GM12878 (cell line): ENCODE measurements around the gene KIRREL3. TPM values are rescaled to one million over a fixed set of nuclear protein-coding genes. Genes with fewer than 3 reads are reported as not detected.

Source experiments
- ATAC-seq: fragments of 200-7000 bp; cut with Tn5 transposase; 3 replicates; pipeline ENCODE4 v1.9.1; 2020; ENCODE audit warnings: mild to moderate bottlenecking, moderate library complexity
- BruUV-seq: library from RNA; stranded (reverse); fragments of 400-500 nt; replicated peaks from 2 replicates; lab custom pipeline; 2021; lab: Mats Ljungman, UMichigan
- CTCF ChIA-PET: fragments of 300-600 bp; sonication (Branson Sonifier 250); formaldehyde crosslinking; extraction: SDS; loops from one replicate; lab custom pipeline; 2021; ENCODE audit warnings: inconsistent platforms; lab: Yijun Ruan, JAX
- POLR2A ChIA-PET: fragments of 350-600 bp; formaldehyde crosslinking; extraction: SDS; loops from one replicate; lab custom pipeline; 2021; ENCODE audit warnings: inconsistent platforms; lab: Charles Lee
- RAD21 ChIA-PET: fragments of 300-600 bp; sonication (Branson Sonifier 250); formaldehyde crosslinking; loops from one replicate; lab custom pipeline; 2023; ENCODE audit warnings: antibody characterized with exemption; ENCODE audit not compliant: unreplicated experiment; lab: Charles Lee
- SMC1A ChIA-PET: fragments of 300-600 bp; sonication (Branson Sonifier 250); formaldehyde crosslinking; loops from one replicate; lab custom pipeline; 2023; ENCODE audit not compliant: unreplicated experiment, uncharacterized antibody; lab: Charles Lee
- DNase-seq: peaks from one replicate; pipeline ENCODE4 v3.0.0-alpha.2; 2011; ENCODE audit warnings: low read depth, low spot score
- FAIRE-seq: peaks from 3 replicates; lab custom pipeline; 2011; peaks lifted over from hg19 to GRCh38; lab: Jason Lieb, UNC
- H2AFZ ChIP-seq: 2 replicates; pipeline ENCODE4 v1.6.0; 2011; ENCODE audit warnings: low read depth, low read length, control low read depth; ENCODE audit not compliant: control insufficient read depth
- H3K27ac ChIP-seq: 2 replicates; pipeline ENCODE4 v1.5.1; 2011; ENCODE audit warnings: control low read depth; ENCODE audit not compliant: control insufficient read depth, insufficient read depth
- H3K27me3 ChIP-seq, 2 experiments: replicated peaks in 1 of 2; 2 replicates each; pipeline versions ENCODE4 v1.6.0 to v1.6.1; 2011; ENCODE audit warnings: low read length in 1 of 2; ENCODE audit not compliant: control insufficient read depth in 2 of 2, insufficient read depth in 2 of 2
- H3K36me3 ChIP-seq, 2 experiments: 2 replicates each; pipeline ENCODE4 v1.5.1; 2011; ENCODE audit warnings: low read length in 1 of 2; ENCODE audit not compliant: control insufficient read depth in 2 of 2, insufficient read depth in 2 of 2
- H3K4me1 ChIP-seq: 2 replicates; pipeline ENCODE4 v1.6.1; 2011; ENCODE audit warnings: mild to moderate bottlenecking, low read length, moderate library complexity, mixed read lengths; ENCODE audit not compliant: control insufficient read depth, insufficient read depth
- H3K4me2 ChIP-seq: 2 replicates; pipeline ENCODE4 v1.6.0; 2011; ENCODE audit warnings: control low read depth; ENCODE audit not compliant: control insufficient read depth, insufficient read depth
- H3K4me3 ChIP-seq: fragments of 200-600 bp; sonication (generic); 2 replicates; pipeline ENCODE4 v1.5.1; 2016
- H3K79me2 ChIP-seq: 2 replicates; pipeline ENCODE4 v1.6.0; 2011; ENCODE audit warnings: low read length; ENCODE audit not compliant: control insufficient read depth, insufficient read depth
- H3K9ac ChIP-seq: 2 replicates; pipeline ENCODE4 v1.8.0; 2011; ENCODE audit warnings: low read length, control low read depth, mixed read lengths; ENCODE audit not compliant: control insufficient read depth, insufficient read depth
- H3K9me3 ChIP-seq: replicated peaks from 3 replicates; pipeline ENCODE4 v1.5.1; 2011; ENCODE audit warnings: mild to moderate bottlenecking, low read length; ENCODE audit not compliant: control insufficient read depth, insufficient read depth
- H4K20me1 ChIP-seq: 2 replicates; pipeline ENCODE4 v1.6.0; 2011; ENCODE audit not compliant: control insufficient read depth, insufficient read depth
- CREM ChIP-seq: IDR thresholded peaks from 2 replicates; pipeline ENCODE4 v1.6.1; 2014; ENCODE audit warnings: antibody characterized with exemption, low read depth
- EED ChIP-seq: sonication (generic); IDR thresholded peaks from 2 replicates; pipeline ENCODE4 v1.6.1; 2016; ENCODE audit warnings: antibody characterized with exemption, low read depth
- GABPA ChIP-seq: IDR thresholded peaks from 2 replicates; pipeline ENCODE4 v1.6.1; 2014; ENCODE audit warnings: antibody characterized with exemption, low read depth, mild to moderate bottlenecking, inconsistent platforms
- MYB ChIP-seq: fragments of 150-350 bp; IDR thresholded peaks from 2 replicates; pipeline ENCODE4 v1.6.1; 2014; ENCODE audit warnings: mild to moderate bottlenecking, low read depth, low read length, borderline replicate concordance
- NR2C2 ChIP-seq: IDR thresholded peaks from 2 replicates; pipeline ENCODE4 v1.6.1; 2011; ENCODE audit warnings: borderline replicate concordance, low read depth; ENCODE audit not compliant: control insufficient read depth, insufficient read length
- RELA ChIP-seq: fragments of 450-650 bp; IDR thresholded peaks from 2 replicates; pipeline ENCODE4 v1.8.0; 2014; ENCODE audit warnings: borderline replicate concordance; ENCODE audit not compliant: partially characterized antibody
- TCF3 ChIP-seq: IDR thresholded peaks from 2 replicates; pipeline ENCODE4 v1.6.1; 2012; ENCODE audit warnings: low read depth, mild to moderate bottlenecking, low read length, borderline replicate concordance; ENCODE audit not compliant: insufficient read depth
- ZNF24 ChIP-seq: fragments of 450-650 bp; IDR thresholded peaks from 2 replicates; pipeline ENCODE4 v1.6.1; 2017; ENCODE audit warnings: antibody characterized with exemption, mild to moderate bottlenecking
- WGBS: methylation state at CpG from one replicate; pipeline ENCODE4 v1.1.6; 2016; ENCODE audit warnings: low lambda C conversion rate; ENCODE audit not compliant: insufficient replicate concordance, insufficient coverage; ENCODE audit errors: missing lambda C conversion rate; 5-methylcytosine and 5-hydroxymethylcytosine counted together
- in situ Hi-C: fragments of 300-500 bp; cut with MboI; formaldehyde crosslinking; loops from 9 replicates; pipeline ENCODE4 v1.14.3; 2018; ENCODE audit warnings: mixed read lengths
- intact Hi-C: fragments of 100-400 bp; cut with micrococcal nuclease; formaldehyde crosslinking; loops from one replicate; pipeline ENCODE4 v1.14.2; 2022; ENCODE audit not compliant: unreplicated experiment
- polyA plus RNA-seq, 11 experiments: library from polyadenylated mRNA; depleted of rRNA in 4 of 11; unstranded in 6 of 11; stranded (reverse) in 5 of 11; fragments of >200 nt; fragmentation: Nextera tagmentation in 4 of 11; fragmentation: Illumina TruSeq in 1 of 11; extraction: Ambion mirVana in 4 of 11; extraction: Trizol in 1 of 11; gene quantifications; 1 replicate in 1 of 11; 2 replicates in 10 of 11; pipeline versions ENCODE4 v1.2.1 to v1.2.3, GENCODE V29; 2011 to 2016; ENCODE audit warnings: inconsistent platforms in 2 of 11, missing spikeins in 2 of 11, low read depth in 1 of 11
- total RNA-seq, 4 experiments: library from RNA; depleted of rRNA in 3 of 4; stranded (reverse); fragments of >200 nt in 3 of 4; fragmentation: Illumina TruSeq in 1 of 4; extraction: Trizol in 1 of 4; gene quantifications; 2 replicates each; pipeline versions ENCODE4 v1.2.1 to v1.2.3, GENCODE V29; 2013 to 2021
- TF ChIP-seq, protein P1 (sequence below): IDR thresholded peaks from 2 replicates; pipeline ENCODE4 v1.6.1; 2012; ENCODE audit warnings: low read depth, low read length, improper control_type of control experiment
- TF ChIP-seq, protein P2 (sequence below): fragments of 450-650 bp; formaldehyde crosslinking; IDR thresholded peaks from 2 replicates; pipeline ENCODE4 v1.4.0; 2020; ENCODE audit warnings: mild to moderate bottlenecking, moderate library complexity

KIRREL3 gene
- total and polyA plus RNA-seq, 10 of the 15 experiments (the other 5 are each of a cell fraction or from before 2014, with no cell fraction given) = under 0.01 TPM; not detected in 9

DNA sequence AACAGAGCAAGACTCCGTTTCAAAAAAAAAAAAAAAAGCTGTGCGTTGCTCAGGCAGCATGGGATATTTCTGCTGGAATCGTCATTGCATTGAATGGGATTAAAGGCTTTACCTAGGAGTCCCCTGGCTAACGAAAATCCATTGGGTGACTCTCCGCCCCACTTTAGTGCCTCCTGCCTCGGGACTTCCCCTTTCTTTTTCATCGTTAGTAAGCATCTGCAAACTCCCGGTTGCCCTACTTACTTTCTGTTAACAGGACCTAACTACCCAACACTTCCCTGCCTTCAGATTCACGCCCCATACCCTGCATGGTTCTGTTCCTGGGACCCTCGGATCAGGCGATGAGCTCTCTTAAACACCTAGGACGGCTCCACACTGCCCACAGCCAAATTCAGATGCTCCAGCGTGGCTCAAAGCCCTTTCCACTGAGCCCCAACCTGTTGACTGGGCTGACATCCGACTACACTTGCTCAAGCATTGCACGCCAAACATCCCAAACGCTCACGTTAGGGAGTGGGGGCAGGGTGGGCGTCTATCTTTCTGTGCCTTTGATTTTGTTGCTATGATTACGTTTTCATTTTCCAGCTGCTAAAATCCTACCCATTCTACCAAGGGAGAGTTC lies 501.3 kb downstream of the KIRREL3 start:
- FAIRE-seq (no peak), ATAC-seq (no peak; the same call in 2 of the 3 replicates), DNase-seq (no peak)
- H3K79me2 ChIP-seq = no peaks in the 10 kb centered on the region
- H3K4me2 ChIP-seq = no peak overlapping the region
- in situ Hi-C loops (no loop called here), intact Hi-C loops (no loop called here)
- SMC1A ChIA-PET = no interaction called here
- TF ChIP-seq, protein P1, sequence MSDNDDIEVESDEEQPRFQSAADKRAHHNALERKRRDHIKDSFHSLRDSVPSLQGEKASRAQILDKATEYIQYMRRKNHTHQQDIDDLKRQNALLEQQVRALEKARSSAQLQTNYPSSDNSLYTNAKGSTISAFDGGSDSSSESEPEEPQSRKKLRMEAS = no peak
- TF ChIP-seq GABPA (no peak), EED (no peak), CREM (no peak), NR2C2 (no peak)
- H3K9me3 ChIP-seq = no peaks in the 10 kb centered on the region; the same call in 2 of the 3 replicates
- POLR2A ChIA-PET = no interaction called here
- no peak overlapping the region for H3K9ac ChIP-seq
- no peak overlapping the region for H3K4me3 ChIP-seq
- WGBS = 10% methylated on average over 18 of the region's 19 CpGs
- H4K20me1 ChIP-seq = no peaks in the 10 kb centered on the region
- CTCF ChIA-PET = no interaction called here
- no TSS peak for BruUV-seq
- no peak overlapping the region for H2AFZ ChIP-seq
- H3K27me3 ChIP-seq = peaks cover 9 to 11% of the 10 kb centered on the region in 2 experiments; a peak in 3 of 4 replicates
- RAD21 ChIA-PET = no interaction called here
- H3K4me1 ChIP-seq = no peaks in the 10 kb centered on the region
- H3K36me3 ChIP-seq = no peaks in the 10 kb centered on the region
- H3K27ac ChIP-seq = no peak overlapping the region

DNA sequence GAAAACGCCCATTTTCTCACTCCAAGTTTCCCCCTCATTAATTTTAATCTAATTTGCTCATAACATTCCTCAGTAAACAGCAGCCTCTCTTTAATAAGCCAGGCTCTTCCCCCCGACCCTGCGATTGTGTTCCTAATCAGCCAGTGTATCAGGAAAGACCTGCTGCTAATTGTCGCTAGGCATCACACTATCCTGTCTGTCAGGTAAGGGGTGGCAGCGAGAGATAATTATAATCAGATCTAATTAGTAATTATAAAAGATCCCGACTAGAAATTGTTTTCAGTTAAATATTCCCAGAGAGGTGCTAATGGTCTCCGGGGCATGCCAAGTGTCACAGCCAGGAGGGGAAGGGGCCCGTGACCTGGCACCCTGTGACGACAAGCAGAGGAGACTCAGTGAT lies 502.3 kb downstream of the KIRREL3 start:
- no peak overlapping the region for H3K4me3 ChIP-seq
- no peak overlapping the region for H3K4me2 ChIP-seq
- POLR2A ChIA-PET = no interaction called here
- RAD21 ChIA-PET = no interaction called here
- intact Hi-C loops = no loop called here
- no peaks in the 10 kb centered on the region for H4K20me1 ChIP-seq
- 23% methylated on average over 9 of the region's 9 CpGs for WGBS
- BruUV-seq = no TSS peak
- no peaks in the 10 kb centered on the region for H3K79me2 ChIP-seq
- H3K4me1 ChIP-seq = no peaks in the 10 kb centered on the region
- FAIRE-seq (no peak), DNase-seq (no peak), ATAC-seq (no peak)
- H2AFZ ChIP-seq = no peak overlapping the region
- no peaks in the 10 kb centered on the region; the same call in 2 of the 3 replicates for H3K9me3 ChIP-seq
- no peaks in the 10 kb centered on the region for H3K36me3 ChIP-seq
- CTCF ChIA-PET = interaction anchor here (1.9 kb wide), 1 partner anchor 18 kb away, joined by 5 read pairs; no protein-coding TSS in a partner anchor
- TF ChIP-seq ZNF24 (no peak), TCF3 (no peak), MYB (no peak), RELA (no peak)
- TF ChIP-seq, protein P2, sequence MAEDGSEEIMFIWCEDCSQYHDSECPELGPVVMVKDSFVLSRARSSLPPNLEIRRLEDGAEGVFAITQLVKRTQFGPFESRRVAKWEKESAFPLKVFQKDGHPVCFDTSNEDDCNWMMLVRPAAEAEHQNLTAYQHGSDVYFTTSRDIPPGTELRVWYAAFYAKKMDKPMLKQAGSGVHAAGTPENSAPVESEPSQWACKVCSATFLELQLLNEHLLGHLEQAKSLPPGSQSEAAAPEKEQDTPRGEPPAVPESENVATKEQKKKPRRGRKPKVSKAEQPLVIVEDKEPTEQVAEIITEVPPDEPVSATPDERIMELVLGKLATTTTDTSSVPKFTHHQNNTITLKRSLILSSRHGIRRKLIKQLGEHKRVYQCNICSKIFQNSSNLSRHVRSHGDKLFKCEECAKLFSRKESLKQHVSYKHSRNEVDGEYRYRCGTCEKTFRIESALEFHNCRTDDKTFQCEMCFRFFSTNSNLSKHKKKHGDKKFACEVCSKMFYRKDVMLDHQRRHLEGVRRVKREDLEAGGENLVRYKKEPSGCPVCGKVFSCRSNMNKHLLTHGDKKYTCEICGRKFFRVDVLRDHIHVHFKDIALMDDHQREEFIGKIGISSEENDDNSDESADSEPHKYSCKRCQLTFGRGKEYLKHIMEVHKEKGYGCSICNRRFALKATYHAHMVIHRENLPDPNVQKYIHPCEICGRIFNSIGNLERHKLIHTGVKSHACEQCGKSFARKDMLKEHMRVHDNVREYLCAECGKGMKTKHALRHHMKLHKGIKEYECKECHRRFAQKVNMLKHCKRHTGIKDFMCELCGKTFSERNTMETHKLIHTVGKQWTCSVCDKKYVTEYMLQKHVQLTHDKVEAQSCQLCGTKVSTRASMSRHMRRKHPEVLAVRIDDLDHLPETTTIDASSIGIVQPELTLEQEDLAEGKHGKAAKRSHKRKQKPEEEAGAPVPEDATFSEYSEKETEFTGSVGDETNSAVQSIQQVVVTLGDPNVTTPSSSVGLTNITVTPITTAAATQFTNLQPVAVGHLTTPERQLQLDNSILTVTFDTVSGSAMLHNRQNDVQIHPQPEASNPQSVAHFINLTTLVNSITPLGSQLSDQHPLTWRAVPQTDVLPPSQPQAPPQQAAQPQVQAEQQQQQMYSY = no peak
- H3K27me3 ChIP-seq = peaks cover 7 to 11% of the 10 kb centered on the region in 2 experiments; a peak in 3 of 4 replicates
- no peak overlapping the region for H3K27ac ChIP-seq
- no peak overlapping the region for H3K9ac ChIP-seq
- in situ Hi-C loops = no loop called here
- SMC1A ChIA-PET = no interaction called here
